Large intestine (tissue), 3 donors: ENCODE results near the gene RALGDS. TPM values are rescaled to one million over a fixed set of nuclear protein-coding genes. Genes with fewer than 3 reads are reported as not detected.

Source experiments
- DNase-seq, 2 donors: peaks; one replicate each; pipeline versions ENCODE4 v3.0.0 to v3.0.0-alpha.2; 2013
- H3K27ac ChIP-seq: one replicate; pipeline ENCODE4 v1.5.1; 2013; ENCODE audit warnings: low read length
- H3K27me3 ChIP-seq: 2 replicates; pipeline ENCODE4 v1.6.1; 2013; ENCODE audit warnings: low read length; ENCODE audit not compliant: control insufficient read depth, insufficient read depth
- H3K36me3 ChIP-seq: 2 replicates; pipeline ENCODE4 v1.6.1; 2013; ENCODE audit warnings: low read length; ENCODE audit not compliant: control insufficient read depth, insufficient read depth
- H3K4me1 ChIP-seq: one replicate; pipeline ENCODE4 v1.6.1; 2013; ENCODE audit warnings: low read length; ENCODE audit not compliant: control insufficient read depth, insufficient read depth
- H3K4me3 ChIP-seq: one replicate; pipeline ENCODE4 v1.5.1; 2013; ENCODE audit warnings: low read length
- H3K9me3 ChIP-seq: one replicate; pipeline ENCODE4 v1.6.1; 2013; ENCODE audit warnings: mild to moderate bottlenecking, low read depth, low read length, moderate library complexity; ENCODE audit not compliant: control insufficient read depth
- WGBS: methylation state at CpG from one replicate; pipeline ENCODE4 v1.1.5; 2013; ENCODE audit warnings: low lambda C conversion rate; ENCODE audit not compliant: insufficient coverage; 5-methylcytosine and 5-hydroxymethylcytosine counted together
- polyA plus RNA-seq: library from polyadenylated mRNA; unstranded; fragments of 120-200 nt; gene quantifications from one replicate; pipeline ENCODE4 v1.2.1, GENCODE V29; 2013

RALGDS gene
- polyA plus RNA-seq, 1 donor: 43.8 TPM

- H3K36me3 ChIP-seq: peaks cover 10% of the 10 kb centered on the region
- H3K27ac ChIP-seq: peak overlapping the region; percentile 55
- DNase-seq: no peak
- no peaks in the 10 kb centered on the region for H3K27me3 ChIP-seq
- peaks cover 63% of the 10 kb centered on the region for H3K4me1 ChIP-seq
- H3K9me3 ChIP-seq: no peaks in the 10 kb centered on the region
- WGBS: no CpG with 5 or more reads among the region's 3 CpGs
- H3K4me3 ChIP-seq: no peak overlapping the region
Measured at GRCh38 chr9:133118568-133118967, 2.5 kb downstream of the RALGDS start.

- peaks cover 10% of the 10 kb centered on the region for H3K36me3 ChIP-seq
- no peaks in the 10 kb centered on the region for H3K27me3 ChIP-seq
- peaks cover 63% of the 10 kb centered on the region for H3K4me1 ChIP-seq
- H3K27ac ChIP-seq: no peak overlapping the region
- no peak for DNase-seq
- H3K4me3 ChIP-seq: no peak overlapping the region
- no CpG with 5 or more reads among the region's 3 CpGs for WGBS
- no peaks in the 10 kb centered on the region for H3K9me3 ChIP-seq
Measured at GRCh38 chr9:133118179-133118520, 2.9 kb downstream of the RALGDS start.

GRCh38 chr9:133117271-133118178, 3.5 kb downstream of the RALGDS start:
- Histone ChIP-seq H3K27ac (no peak overlapping the region), H3K27me3 (no peaks in the 10 kb centered on the region), H3K4me3 (no peak overlapping the region), H3K9me3 (no peaks in the 10 kb centered on the region), H3K36me3 (peaks cover 10% of the 10 kb centered on the region), H3K4me1 (peaks cover 63% of the 10 kb centered on the region)
- WGBS: no CpG with 5 or more reads among the region's 18 CpGs
- no peak for DNase-seq

- DNase-seq: no peak
- no CpG with 5 or more reads among the region's 20 CpGs for WGBS
- peaks cover 55% of the 10 kb centered on the region for H3K4me1 ChIP-seq
Measured at GRCh38 chr9:133116346-133117231, 4.5 kb downstream of the RALGDS start.

GRCh38 chr9:133115604-133116345, 5.3 kb downstream of the RALGDS start:
- DNase-seq: no peak
- Histone ChIP-seq H3K9me3 (no peaks in the 10 kb centered on the region), H3K27me3 (no peaks in the 10 kb centered on the region), H3K4me3 (no peak overlapping the region), H3K27ac (no peak overlapping the region), H3K36me3 (peaks cover 20% of the 10 kb centered on the region), H3K4me1 (peaks cover 51% of the 10 kb centered on the region)
- no CpG with 5 or more reads among the region's 32 CpGs for WGBS

More at GRCh38 chr9:133116346-133117231, 4.5 kb downstream of the RALGDS start:
- H3K36me3 ChIP-seq: peaks cover 12% of the 10 kb centered on the region
- H3K27ac ChIP-seq: no peak overlapping the region
- H3K4me3 ChIP-seq: no peak overlapping the region
- no peaks in the 10 kb centered on the region for H3K27me3 ChIP-seq
- H3K9me3 ChIP-seq: no peaks in the 10 kb centered on the region

- Histone ChIP-seq H3K36me3 (peaks cover 27% of the 10 kb centered on the region), H3K4me3 (no peak overlapping the region), H3K9me3 (no peaks in the 10 kb centered on the region), H3K27me3 (no peaks in the 10 kb centered on the region), H3K4me1 (peaks cover 46% of the 10 kb centered on the region), H3K27ac (peak overlapping the region; percentile 80)
- DNase-seq: no peak
- WGBS: no CpG with 5 or more reads among the region's 19 CpGs
Measured at GRCh38 chr9:133114886-133115603, 6.0 kb downstream of the RALGDS start.

GRCh38 chr9:133113949-133114885, 6.8 kb downstream of the RALGDS start:
- peaks cover 35% of the 10 kb centered on the region for H3K36me3 ChIP-seq
- no peak overlapping the region for H3K4me3 ChIP-seq
- peaks cover 38% of the 10 kb centered on the region for H3K4me1 ChIP-seq
- no peaks in the 10 kb centered on the region for H3K9me3 ChIP-seq
- peak overlapping the region; percentile 80 for H3K27ac ChIP-seq
- no peaks in the 10 kb centered on the region for H3K27me3 ChIP-seq
- no CpG with 5 or more reads among the region's 20 CpGs for WGBS
- peak in 1 of 2 donors; percentile 70 for DNase-seq

- peak in 1 of 2 donors; percentile 79 for DNase-seq
- Histone ChIP-seq H3K4me3 (no peak overlapping the region), H3K9me3 (no peaks in the 10 kb centered on the region), H3K27ac (peak overlapping the region; percentile 80), H3K4me1 (peaks cover 30% of the 10 kb centered on the region), H3K27me3 (no peaks in the 10 kb centered on the region), H3K36me3 (peaks cover 44% of the 10 kb centered on the region)
- no CpG with 5 or more reads among the region's 19 CpGs for WGBS
Measured at GRCh38 chr9:133113163-133113948, 7.7 kb downstream of the RALGDS start.
